Activated CD4-positive, alpha-beta memory T cell treated with anti-CD3 and anti-CD28 coated beads, Interleukin-2, amount 10 ng/mL, durations not matched to agents 7 days and 5 days (primary cell): Measurements from ENCODE around the gene RXRA. TPM values are rescaled to one million over a fixed set of nuclear protein-coding genes. Genes with fewer than 3 reads are reported as not detected.

ENCODE experiments used
- CTCF ChIA-PET: fragments of 350-600 bp; sonication (Branson Sonifier 250); formaldehyde crosslinking; loops from one replicate; lab custom pipeline; 2021; ENCODE audit warnings: antibody characterized with exemption, inconsistent platforms; lab: Charles Lee
- POLR2A ChIA-PET: fragments of 350-600 bp; sonication (Branson Sonifier 250); formaldehyde crosslinking; loops from one replicate; lab custom pipeline; 2021; ENCODE audit warnings: antibody characterized with exemption; lab: Charles Lee
- DNase-seq: peaks from one replicate; pipeline ENCODE4 v3.0.0-alpha.2; 2020
- H3K27ac Mint-ChIP-seq: one replicate; pipeline ENCODE4 v1.8.0; 2021; ENCODE audit warnings: mild to moderate bottlenecking, mixed read lengths
- H3K27me3 Mint-ChIP-seq: one replicate; pipeline ENCODE4 v1.8.0; 2021; ENCODE audit warnings: mixed read lengths
- H3K36me3 Mint-ChIP-seq: one replicate; pipeline ENCODE4 v1.8.0; 2021; ENCODE audit warnings: low read depth, mixed read lengths
- H3K4me1 Mint-ChIP-seq: one replicate; pipeline ENCODE4 v1.8.0; 2021; ENCODE audit warnings: mixed read lengths
- H3K4me3 Mint-ChIP-seq: one replicate; pipeline ENCODE4 v1.8.0; 2021; ENCODE audit warnings: mild to moderate bottlenecking, mixed read lengths
- H3K9me3 Mint-ChIP-seq: one replicate; pipeline ENCODE4 v1.8.0; 2021; ENCODE audit warnings: mixed read lengths
- total RNA-seq, 2 experiments: library from RNA; stranded (reverse); gene quantifications; one replicate each; pipeline ENCODE4 v1.2.3, GENCODE V29; 2021

The RXRA gene
- total RNA-seq, 2 experiments from 2014 or later, result 7.0 to 7.8 TPM

DNA sequence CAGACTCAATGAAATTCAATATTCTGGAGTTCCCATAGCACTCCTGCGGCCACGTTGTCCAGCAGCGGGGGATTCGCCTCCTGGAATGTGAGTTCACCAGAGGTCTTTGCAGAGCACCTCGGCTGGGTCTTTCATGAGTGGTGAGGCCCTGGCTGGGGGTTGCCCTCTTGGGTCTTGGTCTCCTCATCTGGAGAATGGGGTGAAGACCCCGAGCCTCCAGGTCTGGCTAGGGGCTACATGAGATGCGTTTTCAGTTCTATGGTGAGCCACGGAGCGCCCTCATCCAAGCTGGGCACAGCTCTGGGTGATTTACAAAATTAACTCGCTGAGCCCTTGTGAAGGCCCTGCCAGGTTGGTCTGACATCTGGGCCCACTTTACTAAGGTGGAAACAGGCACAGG lies 37.5 kb upstream of the RXRA start:
- CTCF ChIA-PET, result interaction anchor here (0.6 kb wide), 1 partner anchor 239 kb away, joined by 3 read pairs; no protein-coding TSS in a partner anchor
- POLR2A ChIA-PET, result no interaction called here
- H3K9me3 Mint-ChIP-seq, result no peaks in the 10 kb centered on the region
- H3K27me3 Mint-ChIP-seq, result peaks cover 2% of the 10 kb centered on the region
- no peak overlapping the region for H3K4me3 Mint-ChIP-seq
- no peaks in the 10 kb centered on the region for H3K4me1 Mint-ChIP-seq
- no peak for DNase-seq
- no peaks in the 10 kb centered on the region for H3K36me3 Mint-ChIP-seq
- no peak overlapping the region for H3K27ac Mint-ChIP-seq

- no peaks in the 10 kb centered on the region for H3K36me3 Mint-ChIP-seq
- H3K9me3 Mint-ChIP-seq, result no peaks in the 10 kb centered on the region
- no peak for DNase-seq
- no peak overlapping the region for H3K27ac Mint-ChIP-seq
- H3K4me1 Mint-ChIP-seq, result no peaks in the 10 kb centered on the region
- CTCF ChIA-PET, result interaction anchor here (0.6 kb wide), 1 partner anchor 238 kb away, joined by 3 read pairs; no protein-coding TSS in a partner anchor
- POLR2A ChIA-PET, result no interaction called here
- H3K4me3 Mint-ChIP-seq, result no peak overlapping the region
- peaks cover 2% of the 10 kb centered on the region for H3K27me3 Mint-ChIP-seq
These were observed 36.9 kb upstream of the RXRA start for GRCh38 chr9:134289241-134289875.

- Mint-ChIP-seq H3K27ac (no peak overlapping the region), H3K9me3 (no peaks in the 10 kb centered on the region), H3K36me3 (no peaks in the 10 kb centered on the region), H3K4me3 (no peak overlapping the region), H3K27me3 (peaks cover 2% of the 10 kb centered on the region), H3K4me1 (no peaks in the 10 kb centered on the region)
- ChIA-PET CTCF (no interaction called here), POLR2A (no interaction called here)
- no peak for DNase-seq
These were observed 35.4 kb upstream of the RXRA start for GRCh38 chr9:134290603-134291451.

DNA sequence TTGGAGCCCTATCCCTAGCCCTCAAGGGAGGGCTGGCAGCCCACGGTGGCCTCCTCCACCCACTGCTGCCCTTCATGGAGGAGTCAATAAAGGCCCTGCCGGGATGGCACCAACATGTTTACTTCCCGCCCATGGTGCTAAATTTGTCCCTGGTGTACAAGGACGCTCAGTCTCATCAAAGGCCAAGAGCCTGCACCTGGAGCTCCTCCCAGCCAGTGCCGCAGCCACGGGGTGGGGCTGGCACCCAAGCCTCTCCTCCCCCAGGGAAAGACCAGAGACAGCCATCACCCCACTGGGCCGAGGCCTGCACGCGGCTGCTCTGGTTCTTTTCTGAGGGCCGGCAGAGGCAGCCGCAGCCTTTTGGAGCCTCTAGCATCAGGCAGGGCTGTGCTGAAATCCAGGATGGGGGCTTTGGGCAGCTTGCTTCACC lies 34.8 kb upstream of the RXRA start:
- ChIA-PET POLR2A (no interaction called here), CTCF (no interaction called here)
- H3K27ac Mint-ChIP-seq, result no peak overlapping the region
- H3K4me1 Mint-ChIP-seq, result no peaks in the 10 kb centered on the region
- peaks cover 2% of the 10 kb centered on the region for H3K27me3 Mint-ChIP-seq
- no peak overlapping the region for H3K4me3 Mint-ChIP-seq
- no peak for DNase-seq
- no peaks in the 10 kb centered on the region for H3K36me3 Mint-ChIP-seq
- no peaks in the 10 kb centered on the region for H3K9me3 Mint-ChIP-seq

GRCh38 chr9:134291961-134292871 lies 34.0 kb upstream of the RXRA start:
- no peak overlapping the region for H3K27ac Mint-ChIP-seq
- no peak for DNase-seq
- ChIA-PET CTCF (no interaction called here), POLR2A (no interaction called here)
- H3K36me3 Mint-ChIP-seq, result no peaks in the 10 kb centered on the region
- no peaks in the 10 kb centered on the region for H3K27me3 Mint-ChIP-seq
- no peaks in the 10 kb centered on the region for H3K4me1 Mint-ChIP-seq
- no peaks in the 10 kb centered on the region for H3K9me3 Mint-ChIP-seq
- H3K4me3 Mint-ChIP-seq, result no peak overlapping the region

DNA sequence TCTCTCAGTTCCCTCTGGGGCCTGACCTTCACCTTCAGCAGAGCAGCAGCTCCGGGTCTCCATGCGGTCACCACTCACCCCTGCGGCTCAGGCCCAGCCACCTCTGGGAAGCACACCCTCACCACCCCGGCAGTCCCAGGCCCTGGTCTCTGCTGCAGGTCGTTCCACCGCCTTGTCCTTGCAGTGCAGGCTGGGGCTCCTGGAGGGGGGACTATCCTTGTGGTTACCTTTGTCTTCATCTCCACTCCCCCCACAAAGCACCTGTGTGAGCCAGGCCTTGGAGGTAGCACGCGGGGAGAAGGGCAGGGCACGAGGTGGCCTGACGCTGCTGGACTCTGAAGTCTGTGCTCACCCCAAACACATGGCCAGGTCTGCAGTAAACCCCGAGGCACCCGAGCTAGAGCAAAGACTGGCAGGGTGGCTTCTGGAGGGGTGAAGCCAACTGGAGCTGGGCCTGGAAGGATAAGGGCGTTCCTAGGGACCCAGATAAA lies 33.2 kb upstream of the RXRA start:
- Mint-ChIP-seq H3K9me3 (no peaks in the 10 kb centered on the region), H3K36me3 (no peaks in the 10 kb centered on the region), H3K27me3 (peaks cover 2% of the 10 kb centered on the region), H3K4me1 (no peaks in the 10 kb centered on the region), H3K4me3 (no peak overlapping the region), H3K27ac (no peak overlapping the region)
- ChIA-PET CTCF (no interaction called here), POLR2A (no interaction called here)
- no peak for DNase-seq

DNA sequence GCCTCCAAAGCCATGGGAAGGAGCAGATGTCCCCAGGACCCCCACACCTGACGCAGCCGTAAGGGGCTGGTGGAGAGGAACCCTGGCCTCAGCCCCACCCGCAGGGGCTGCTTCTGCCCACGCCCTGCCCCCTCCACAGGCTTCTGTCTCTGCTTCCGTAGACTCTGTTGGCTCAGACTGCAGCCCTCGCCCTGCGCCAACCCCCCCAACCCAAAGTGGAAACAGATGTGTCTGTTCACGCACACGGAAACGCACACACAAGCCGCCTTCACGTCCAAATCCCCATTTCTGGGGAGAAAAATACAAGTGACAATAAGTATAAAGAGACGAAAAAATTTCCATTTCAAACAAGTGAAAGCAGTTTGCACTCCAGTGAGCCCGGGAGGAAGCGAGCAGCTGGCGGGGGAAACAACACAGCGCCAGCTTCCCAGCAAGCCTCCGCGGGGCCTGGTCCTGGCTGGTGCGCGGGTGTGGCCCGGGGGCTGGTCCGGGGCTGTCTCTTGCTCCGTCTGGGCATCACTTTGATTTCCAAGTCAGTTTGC lies 32.6 kb upstream of the RXRA start:
- Mint-ChIP-seq H3K27me3 (peaks cover 6% of the 10 kb centered on the region), H3K4me3 (no peak overlapping the region), H3K27ac (no peak overlapping the region), H3K4me1 (no peaks in the 10 kb centered on the region), H3K36me3 (no peaks in the 10 kb centered on the region), H3K9me3 (no peaks in the 10 kb centered on the region)
- POLR2A ChIA-PET, result no interaction called here
- DNase-seq, result no peak
- CTCF ChIA-PET, result interaction anchor here (1.0 kb wide), 1 partner anchor 150 kb away, joined by 3 read pairs; no protein-coding TSS in a partner anchor

GRCh38 chr9:134294153-134295071 lies 31.8 kb upstream of the RXRA start:
- POLR2A ChIA-PET, result no interaction called here

GRCh38 chr9:134295101-134295745 lies 31.0 kb upstream of the RXRA start:
- H3K4me1 Mint-ChIP-seq, result peaks cover under 1% of the 10 kb centered on the region
- ChIA-PET POLR2A (no interaction called here), CTCF (no interaction called here)
- no peaks in the 10 kb centered on the region for H3K36me3 Mint-ChIP-seq
- H3K4me3 Mint-ChIP-seq, result no peak overlapping the region
- H3K27me3 Mint-ChIP-seq, result peaks cover 15% of the 10 kb centered on the region
- no peak overlapping the region for H3K27ac Mint-ChIP-seq
- no peaks in the 10 kb centered on the region for H3K9me3 Mint-ChIP-seq
- DNase-seq, result no peak

More at GRCh38 chr9:134294153-134295071, 31.8 kb upstream of the RXRA start:
- no peak overlapping the region for H3K4me3 Mint-ChIP-seq
- no peak overlapping the region for H3K27ac Mint-ChIP-seq
- peaks cover 9% of the 10 kb centered on the region for H3K27me3 Mint-ChIP-seq
- CTCF ChIA-PET, result interaction anchor here (1.0 kb wide), 1 partner anchor 149 kb away, joined by 3 read pairs; no protein-coding TSS in a partner anchor
- H3K9me3 Mint-ChIP-seq, result no peaks in the 10 kb centered on the region
- no peaks in the 10 kb centered on the region for H3K4me1 Mint-ChIP-seq
- no peaks in the 10 kb centered on the region for H3K36me3 Mint-ChIP-seq
- no peak for DNase-seq

DNA sequence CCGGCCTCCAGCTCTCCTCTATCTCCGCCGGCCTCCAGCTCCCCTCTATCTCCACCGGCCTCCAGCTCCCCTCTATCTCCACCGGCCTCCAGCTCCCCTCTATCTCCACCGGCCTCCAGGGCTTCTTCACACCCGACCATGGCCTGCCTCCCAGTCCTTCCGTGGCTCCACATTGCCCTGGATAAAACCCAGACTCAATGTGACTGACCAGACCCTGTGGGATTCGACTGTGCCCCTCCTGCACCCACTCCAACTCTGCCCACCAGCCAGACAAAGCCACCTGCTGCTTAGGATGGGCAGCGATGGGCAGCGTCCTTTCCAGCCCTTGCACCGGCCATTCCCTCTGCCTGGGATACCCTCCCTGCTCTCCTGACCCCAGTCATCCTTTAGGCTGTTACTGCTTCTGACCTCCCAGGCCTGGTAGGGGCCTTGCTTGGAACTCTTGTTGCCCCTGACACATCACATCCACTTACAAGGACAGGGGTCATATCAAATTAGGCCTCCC lies 30.5 kb upstream of the RXRA start:
- Mint-ChIP-seq H3K36me3 (no peaks in the 10 kb centered on the region), H3K4me3 (no peak overlapping the region), H3K27ac (no peak overlapping the region), H3K9me3 (no peaks in the 10 kb centered on the region), H3K27me3 (peaks cover 21% of the 10 kb centered on the region), H3K4me1 (peaks cover 6% of the 10 kb centered on the region)
- ChIA-PET POLR2A (no interaction called here), CTCF (no interaction called here)
- no peak for DNase-seq

DNA sequence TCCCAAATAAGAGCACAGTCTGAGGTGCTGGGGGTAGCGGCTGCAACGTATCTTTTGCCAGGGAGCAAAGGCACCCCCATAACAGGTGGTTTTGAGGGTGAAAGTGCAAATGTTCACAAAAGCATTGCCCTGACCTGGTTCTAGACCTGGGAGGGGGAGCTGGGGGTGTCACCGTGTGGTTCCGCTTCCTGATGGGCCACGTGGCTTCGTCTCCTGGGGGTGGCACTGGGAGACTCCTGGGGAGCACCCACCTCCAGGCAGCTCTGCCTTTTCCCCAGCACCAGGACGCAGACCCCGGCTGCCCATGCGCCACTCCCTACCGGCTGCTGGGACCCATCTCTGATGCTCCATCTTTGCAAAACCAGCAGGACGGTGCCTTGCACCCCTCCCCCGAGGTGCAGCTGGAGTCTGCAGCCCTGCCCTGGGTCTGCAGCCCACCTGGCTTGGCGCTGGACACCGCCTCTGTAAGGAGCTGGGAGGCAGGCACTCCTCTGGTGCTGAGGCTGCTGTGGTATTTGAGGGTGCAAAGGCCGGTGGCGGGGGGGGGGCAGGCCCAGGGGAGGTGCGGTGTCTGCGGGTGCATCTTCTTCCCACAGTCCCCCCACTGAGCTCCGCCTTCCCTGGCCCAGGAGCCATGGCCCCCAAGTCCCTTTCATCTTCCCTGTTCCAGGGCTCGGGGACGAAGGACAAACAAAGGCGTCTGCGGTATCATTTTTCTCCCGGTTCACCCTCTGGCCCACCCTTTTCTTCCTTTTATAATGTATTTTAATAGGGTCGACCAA lies 29.8 kb upstream of the RXRA start:
- H3K27ac Mint-ChIP-seq, result no peak overlapping the region
- H3K9me3 Mint-ChIP-seq, result no peaks in the 10 kb centered on the region
- H3K36me3 Mint-ChIP-seq, result no peaks in the 10 kb centered on the region
- CTCF ChIA-PET, result no interaction called here
- no peak for DNase-seq
- POLR2A ChIA-PET, result no interaction called here
- H3K4me3 Mint-ChIP-seq, result no peak overlapping the region
- H3K4me1 Mint-ChIP-seq, result peaks cover 11% of the 10 kb centered on the region
- peaks cover 22% of the 10 kb centered on the region for H3K27me3 Mint-ChIP-seq
